GM12872 (cell line): ENCODE measurements around the gene TRIM15.

ENCODE experiments used
- TF ChIP-seq, protein P1 (sequence below): IDR thresholded peaks from 3 replicates; pipeline ENCODE4 v1.5.1; 2011; ENCODE audit warnings: low read depth, mild to moderate bottlenecking, low read length, moderate library complexity; ENCODE audit not compliant: insufficient read depth

TRIM15 gene

DNA sequence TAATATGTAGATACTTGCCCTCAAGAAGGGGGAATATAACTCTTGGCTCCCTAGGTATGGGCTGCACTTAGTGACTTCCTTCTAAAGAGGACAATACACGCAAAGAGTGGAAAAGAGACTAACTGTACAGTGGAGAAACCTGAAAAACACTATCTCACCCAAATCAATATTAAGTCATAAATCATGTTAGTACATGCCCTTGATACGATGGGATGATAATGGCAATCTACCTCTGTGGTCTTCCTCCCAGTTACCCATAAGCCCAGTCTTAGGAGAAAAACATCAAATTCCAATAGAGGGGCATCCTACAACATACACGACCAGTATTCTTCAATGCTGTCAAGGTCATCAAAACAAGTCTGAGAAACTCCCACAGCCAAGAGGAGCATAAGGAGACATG is 48.6 kb downstream of the TRIM15 start:
- TF ChIP-seq, protein P1, sequence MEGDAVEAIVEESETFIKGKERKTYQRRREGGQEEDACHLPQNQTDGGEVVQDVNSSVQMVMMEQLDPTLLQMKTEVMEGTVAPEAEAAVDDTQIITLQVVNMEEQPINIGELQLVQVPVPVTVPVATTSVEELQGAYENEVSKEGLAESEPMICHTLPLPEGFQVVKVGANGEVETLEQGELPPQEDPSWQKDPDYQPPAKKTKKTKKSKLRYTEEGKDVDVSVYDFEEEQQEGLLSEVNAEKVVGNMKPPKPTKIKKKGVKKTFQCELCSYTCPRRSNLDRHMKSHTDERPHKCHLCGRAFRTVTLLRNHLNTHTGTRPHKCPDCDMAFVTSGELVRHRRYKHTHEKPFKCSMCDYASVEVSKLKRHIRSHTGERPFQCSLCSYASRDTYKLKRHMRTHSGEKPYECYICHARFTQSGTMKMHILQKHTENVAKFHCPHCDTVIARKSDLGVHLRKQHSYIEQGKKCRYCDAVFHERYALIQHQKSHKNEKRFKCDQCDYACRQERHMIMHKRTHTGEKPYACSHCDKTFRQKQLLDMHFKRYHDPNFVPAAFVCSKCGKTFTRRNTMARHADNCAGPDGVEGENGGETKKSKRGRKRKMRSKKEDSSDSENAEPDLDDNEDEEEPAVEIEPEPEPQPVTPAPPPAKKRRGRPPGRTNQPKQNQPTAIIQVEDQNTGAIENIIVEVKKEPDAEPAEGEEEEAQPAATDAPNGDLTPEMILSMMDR = no peak

DNA sequence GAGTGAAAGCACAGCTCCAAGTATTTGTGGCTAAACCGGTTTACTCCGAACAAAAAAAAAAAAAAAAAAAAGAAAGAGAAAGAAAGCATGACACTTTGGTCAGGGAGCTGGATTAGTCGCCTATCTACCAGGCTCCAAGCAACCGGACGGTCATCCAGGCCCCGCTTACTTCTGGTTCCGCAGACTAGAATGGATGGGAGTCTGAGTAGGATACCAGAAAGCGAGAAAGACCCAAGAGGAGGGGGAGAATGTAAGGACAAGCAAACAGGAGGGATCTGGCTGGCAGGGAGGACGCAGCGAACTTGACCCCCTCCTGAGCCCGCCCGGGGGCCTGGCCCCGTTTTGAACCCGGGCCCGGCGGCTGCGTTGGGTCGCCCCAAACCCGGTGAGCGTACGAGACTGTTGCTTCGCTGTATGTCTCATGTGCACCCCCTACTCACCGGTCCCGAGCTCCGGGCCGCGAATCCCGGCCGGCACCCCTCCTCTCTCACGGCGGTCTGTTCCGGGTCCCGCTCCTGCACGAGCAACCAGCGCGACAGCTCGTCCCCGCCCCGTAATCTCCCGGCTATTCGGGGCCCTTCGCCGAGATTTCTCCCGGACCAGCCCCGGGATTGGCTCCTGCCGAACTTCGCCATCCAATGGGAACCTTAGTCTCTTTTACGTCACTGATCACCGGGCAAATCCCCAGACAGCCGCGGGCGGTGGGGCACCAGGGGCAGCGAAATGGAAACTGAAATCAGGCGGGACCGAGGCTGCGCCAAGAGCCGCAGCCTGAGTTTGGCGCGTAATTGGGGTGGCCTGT is 49.7 kb downstream of the TRIM15 start, which contains the start of gene TRIM26:
TSS of gene TRIM26 (minus strand) at position 542 of the 802 bp plus-strand sequence. CDS start 14,303 bp downstream, outside the sequence.
- TF ChIP-seq, protein P1 = no peak

DNA sequence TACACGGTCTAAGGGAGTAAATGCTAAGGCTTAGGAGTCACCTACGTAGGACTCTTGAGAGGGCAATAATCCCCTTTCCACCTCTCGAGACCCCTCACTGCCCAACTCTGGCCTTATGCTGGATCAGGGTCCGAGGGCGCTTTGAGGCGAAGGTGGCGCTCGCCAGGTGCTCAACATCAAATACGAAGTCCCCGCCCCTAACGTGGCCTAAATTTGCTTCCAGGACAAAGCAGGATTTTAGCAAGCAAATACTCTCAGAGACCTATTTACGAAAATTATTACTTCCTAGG is 50.3 kb downstream of the TRIM15 start:
- TF ChIP-seq, protein P1 = no peak

DNA sequence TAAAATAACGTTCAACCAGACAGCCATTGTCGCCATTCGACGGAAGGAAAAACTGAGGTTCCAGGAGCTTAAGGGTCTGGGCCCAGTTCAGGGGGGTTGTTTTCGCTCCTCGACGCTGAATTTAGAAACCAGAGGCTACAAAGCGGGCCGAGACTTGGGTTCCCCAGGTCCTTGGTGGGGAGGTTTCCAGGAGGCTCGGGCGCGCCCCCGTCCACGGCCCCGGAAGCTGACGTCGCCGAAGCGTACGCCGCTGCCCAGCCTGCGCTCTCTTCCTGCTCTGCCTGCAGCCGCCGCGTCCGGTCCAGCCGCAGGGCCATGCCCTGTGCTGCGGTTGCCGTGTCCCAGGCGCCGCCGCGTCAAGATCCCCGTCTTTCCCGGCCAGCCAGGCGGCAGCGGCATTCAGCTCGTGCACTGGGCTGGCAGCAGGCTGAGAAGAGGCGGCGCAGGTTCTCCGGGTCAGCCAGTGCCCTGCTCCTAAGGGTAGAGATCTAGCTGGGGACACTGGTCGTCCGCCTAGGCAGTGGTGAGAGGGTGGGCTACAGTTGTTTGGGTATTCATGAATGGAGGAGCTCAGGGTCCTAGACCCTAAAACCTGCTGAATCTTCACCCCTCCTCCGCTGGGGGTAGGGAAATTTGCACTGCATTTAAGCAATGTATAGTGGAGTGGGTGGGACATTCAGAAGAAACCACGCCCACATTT is 50.8 kb downstream of the TRIM15 start:
- TF ChIP-seq, protein P1 = no peak

DNA sequence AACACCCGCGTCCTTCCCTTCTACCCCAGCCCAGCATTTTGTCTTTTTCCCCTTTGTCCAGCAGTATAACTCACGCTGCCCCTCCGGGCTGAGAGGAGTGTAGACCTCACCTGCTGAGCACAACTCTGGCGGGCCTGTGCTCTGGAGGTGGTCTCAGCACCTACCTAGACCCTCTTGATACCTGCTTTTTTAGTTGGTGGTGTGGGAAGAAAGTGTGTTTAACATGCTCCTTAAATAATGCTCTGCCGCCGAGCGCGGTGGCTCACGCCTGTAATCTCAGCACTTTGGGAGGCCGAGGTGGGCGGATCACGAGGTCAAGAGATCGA is 51.3 kb downstream of the TRIM15 start:
- TF ChIP-seq, protein P1 = no peak

DNA sequence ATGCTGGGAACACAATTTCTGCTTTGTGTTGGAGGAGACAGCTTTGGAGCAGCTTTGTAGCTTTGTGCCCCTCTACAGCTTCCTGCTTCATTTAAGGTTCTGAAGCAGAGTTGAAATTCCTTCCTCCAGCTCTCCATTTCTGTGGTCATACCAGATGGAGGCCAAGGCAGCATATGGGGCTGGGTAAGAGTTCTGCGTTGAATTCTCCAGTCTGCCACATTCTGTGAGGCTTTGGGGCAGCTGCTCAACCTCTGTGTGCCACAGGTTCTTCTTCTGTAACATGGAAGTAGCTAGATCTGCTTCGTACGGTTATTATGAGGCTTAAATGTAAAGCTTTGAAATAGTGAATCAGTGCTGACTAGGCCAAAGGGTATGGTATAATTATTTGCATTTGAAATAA is 52.8 kb downstream of the TRIM15 start:
- TF ChIP-seq, protein P1 = no peak

DNA sequence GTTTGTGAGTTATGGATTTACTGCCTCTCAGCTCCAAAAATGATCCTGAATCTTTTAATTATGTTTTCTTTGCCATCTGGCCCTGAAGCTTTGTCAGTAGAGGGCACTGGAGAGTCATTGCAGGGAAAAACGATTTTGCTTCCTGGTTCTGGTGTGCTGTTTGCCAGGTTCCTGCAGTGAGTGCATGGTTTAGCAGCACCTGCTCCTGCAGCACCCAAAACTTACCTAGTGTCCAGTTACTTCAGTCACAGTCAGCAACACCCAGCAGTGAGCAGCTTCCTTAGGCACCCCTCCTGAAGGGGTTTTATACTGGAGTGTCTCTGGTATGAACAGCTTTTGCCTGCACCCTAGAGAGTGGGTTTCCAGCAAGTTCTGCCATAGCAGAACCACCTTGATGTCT is 55.9 kb downstream of the TRIM15 start:
- TF ChIP-seq, protein P1 = peak; percentile 95
